Measurements from ENCODE around the gene ITPKA. TPM values are rescaled to one million over a fixed set of nuclear protein-coding genes. Genes with fewer than 3 reads are reported as not detected.

The ITPKA gene
- 0.57 and 0.81 TPM in 2 replicates for polyA plus RNA-seq (2013)

DNA sequence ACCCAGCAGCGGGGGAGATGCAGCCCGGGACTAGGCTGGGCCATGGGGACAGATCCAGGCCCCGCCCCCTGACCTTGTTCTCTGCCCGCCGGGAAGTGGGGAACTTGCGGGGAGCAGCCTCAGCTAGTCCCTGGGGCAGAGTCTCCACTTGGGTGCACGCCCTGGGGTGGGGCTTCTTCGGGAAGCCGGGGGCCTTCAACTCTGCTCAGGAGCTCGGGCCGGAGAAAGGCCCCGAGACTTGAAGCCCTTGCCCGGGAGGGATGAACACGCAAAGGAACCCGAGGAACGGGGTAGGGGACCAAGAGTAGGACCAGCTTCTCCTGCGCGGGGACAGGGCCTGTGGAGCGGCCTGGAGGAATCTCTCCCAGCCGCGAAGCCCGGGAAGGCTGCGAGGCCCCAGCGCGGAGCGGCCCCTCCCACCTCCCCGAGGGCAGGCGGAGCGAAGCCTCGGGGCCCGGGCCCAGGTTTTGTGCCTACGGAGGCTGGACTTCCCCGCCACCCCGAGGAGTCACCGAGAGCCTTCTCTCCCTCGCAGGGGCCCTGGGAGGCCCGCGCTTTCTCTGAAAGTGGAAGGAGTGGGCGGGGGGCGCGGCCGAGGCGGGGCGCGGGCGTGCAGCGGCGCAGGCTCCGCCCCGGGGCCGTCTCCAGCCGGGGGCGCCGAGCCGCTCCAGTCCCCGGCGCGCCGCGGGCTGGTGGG, at the start of gene ITPKA:
Gene ITPKA, plus strand, starts transcription at position 670 of the 697 bp plus-strand sequence. CDS start 54 bp downstream, outside the sequence.
- Histone ChIP-seq H3K36me3 (ENCODE audit: control insufficient read depth in 1 of 2, insufficient read depth in 2 of 2, low read length in 2 of 2) (no peaks in the 10 kb centered on the region), H2BK12ac (ENCODE audit: low read length) (no peak within 1 kb of the TSS), H3K79me1 (ENCODE audit: low read length) (no peaks in the 10 kb centered on the region), H3K27ac (ENCODE audit: low read depth, low read length) (no peak within 1 kb of the TSS), H3K9me3 (ENCODE audit: insufficient read depth, low read depth, low read length) (peaks cover 4% of the 10 kb centered on the region), H4K8ac (ENCODE audit: low read depth, low read length) (peak within 1 kb of the TSS; percentile 30), H3K14ac (ENCODE audit: low read length) (no peak within 1 kb of the TSS), H3K4ac (ENCODE audit: low read depth, low read length) (no peak within 1 kb of the TSS), H2BK120ac (ENCODE audit: insufficient read depth, low read length, poor library complexity) (no peak within 1 kb of the TSS), H3K9ac (ENCODE audit: low read length) (no peak within 1 kb of the TSS), H4K91ac (ENCODE audit: low read depth, low read length) (no peak within 1 kb of the TSS), H3K79me2 (ENCODE audit: control insufficient read depth, insufficient read depth, low read length, poor library complexity) (no peaks in the 10 kb centered on the region), H4K12ac (ENCODE audit: low read depth, low read length) (no peak within 1 kb of the TSS), H3K4me2 (ENCODE audit: low read length) (peak within 1 kb of the TSS; percentile 94), H2AFZ (ENCODE audit: insufficient read depth, low read length, poor library complexity) (peak within 1 kb of the TSS; percentile 56), H3K18ac (ENCODE audit: low read length) (no peak within 1 kb of the TSS), H3K4me1 (ENCODE audit: control insufficient read depth in 1 of 2, insufficient read depth in 2 of 2, low read length in 2 of 2) (peaks cover 13 to 36% of the 10 kb centered on the region in 2 experiments), H2AK5ac (ENCODE audit: low read length) (no peak within 1 kb of the TSS), H3K27me3 (ENCODE audit: insufficient read depth, low read length) (peaks cover 54% of the 10 kb centered on the region), H3K4me3 (ENCODE audit: low read depth, low read length) (peak within 1 kb of the TSS; percentile 45), H3K23ac (ENCODE audit: low read length) (no peak within 1 kb of the TSS), H2BK5ac (ENCODE audit: low read depth, low read length, poor library complexity) (no peak within 1 kb of the TSS)
- no CpG with 5 or more reads among the region's 60 CpGs for WGBS (ENCODE audit: extremely low coverage, insufficient coverage, insufficient read length)
- peak; percentile 29 to 65 for DNase-seq

DNA sequence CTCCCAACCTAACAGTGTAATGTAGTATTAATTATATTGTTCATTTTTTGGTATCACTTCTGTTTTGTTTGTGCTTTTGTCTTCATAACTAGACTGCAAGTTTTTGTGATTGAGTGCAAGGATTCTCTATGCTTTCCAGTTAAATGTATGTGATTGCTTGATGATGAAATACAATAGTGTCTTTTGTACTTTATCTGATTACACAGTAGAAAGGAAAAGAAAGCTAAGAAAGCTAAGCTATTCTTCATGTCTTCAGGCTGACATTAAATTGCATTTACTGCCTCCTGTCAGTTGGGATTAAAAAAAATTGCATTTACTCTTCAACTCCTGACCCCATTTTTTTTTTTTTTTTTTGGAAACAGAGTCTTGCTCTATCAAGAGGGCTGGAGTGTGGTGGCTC, 48.3 kb upstream of the ITPKA start:
- no peak overlapping the region for H3K4ac ChIP-seq (ENCODE audit: low read depth, low read length)
- no peak overlapping the region for H4K8ac ChIP-seq (ENCODE audit: low read depth, low read length)
- H3K4me1 ChIP-seq (ENCODE audit: control insufficient read depth in 1 of 2, insufficient read depth in 2 of 2, low read length in 2 of 2): no peaks in the 10 kb centered on the region
- no peak overlapping the region for H2AK5ac ChIP-seq (ENCODE audit: low read length)
- H3K36me3 ChIP-seq (ENCODE audit: control insufficient read depth in 1 of 2, insufficient read depth in 2 of 2, low read length in 2 of 2): peaks cover 6 to 11% of the 10 kb centered on the region in 2 experiments
- H3K9ac ChIP-seq (ENCODE audit: low read length): no peak overlapping the region
- H3K27me3 ChIP-seq (ENCODE audit: insufficient read depth, low read length): no peaks in the 10 kb centered on the region
- no peak overlapping the region for H2BK5ac ChIP-seq (ENCODE audit: low read depth, low read length, poor library complexity)
- H3K14ac ChIP-seq (ENCODE audit: low read length): no peak overlapping the region
- H2BK120ac ChIP-seq (ENCODE audit: insufficient read depth, low read length, poor library complexity): no peak overlapping the region
- DNase-seq: no peak
- no peak overlapping the region for H2BK12ac ChIP-seq (ENCODE audit: low read length)
- H2AFZ ChIP-seq (ENCODE audit: insufficient read depth, low read length, poor library complexity): no peak overlapping the region
- H3K9me3 ChIP-seq (ENCODE audit: insufficient read depth, low read depth, low read length): no peaks in the 10 kb centered on the region
- no peak overlapping the region for H3K27ac ChIP-seq (ENCODE audit: low read depth, low read length)
- H4K12ac ChIP-seq (ENCODE audit: low read depth, low read length): no peak overlapping the region
- H4K91ac ChIP-seq (ENCODE audit: low read depth, low read length): no peak overlapping the region
- H3K4me2 ChIP-seq (ENCODE audit: low read length): no peak overlapping the region
- no peak overlapping the region for H3K23ac ChIP-seq (ENCODE audit: low read length)
- H3K79me2 ChIP-seq (ENCODE audit: control insufficient read depth, insufficient read depth, low read length, poor library complexity): no peaks in the 10 kb centered on the region
- H3K4me3 ChIP-seq (ENCODE audit: low read depth, low read length): no peak overlapping the region
- H3K18ac ChIP-seq (ENCODE audit: low read length): no peak overlapping the region
- H3K79me1 ChIP-seq (ENCODE audit: low read length): no peaks in the 10 kb centered on the region

DNA sequence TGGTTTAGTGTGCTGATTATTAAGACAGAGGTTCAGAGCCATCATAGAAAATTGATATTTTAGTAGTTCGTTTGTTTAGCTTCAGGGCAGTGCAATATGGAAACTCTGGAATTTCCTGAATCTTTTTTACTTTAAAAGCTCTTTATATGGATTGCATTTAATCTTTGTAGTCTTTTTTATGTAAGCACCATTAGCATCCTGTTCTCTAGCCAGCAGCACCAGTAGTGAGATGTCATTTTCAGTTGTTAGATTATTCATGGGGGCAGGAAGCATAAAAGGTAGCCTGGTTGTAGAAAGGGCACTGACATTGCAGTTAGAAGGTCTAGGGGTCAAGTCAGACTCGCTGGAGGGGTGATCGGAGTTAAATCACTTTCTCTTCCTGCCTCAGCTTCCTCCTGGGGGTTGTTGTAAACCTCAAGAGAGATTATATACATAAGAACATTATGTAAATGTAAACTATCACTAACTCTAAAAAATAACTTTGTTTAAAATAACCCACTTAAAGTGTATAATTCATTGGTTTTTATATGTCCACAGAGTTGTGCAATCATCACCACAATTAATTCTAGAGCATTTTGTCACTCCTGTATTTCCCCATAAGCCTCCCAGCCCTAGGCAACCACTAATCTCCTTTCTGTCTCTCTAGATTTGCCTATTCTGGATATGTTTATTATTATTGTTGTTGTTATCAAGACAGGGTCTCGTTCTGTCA, 31.4 kb upstream of the ITPKA start:
- no peaks in the 10 kb centered on the region for H3K27me3 ChIP-seq (ENCODE audit: insufficient read depth, low read length)

DNA sequence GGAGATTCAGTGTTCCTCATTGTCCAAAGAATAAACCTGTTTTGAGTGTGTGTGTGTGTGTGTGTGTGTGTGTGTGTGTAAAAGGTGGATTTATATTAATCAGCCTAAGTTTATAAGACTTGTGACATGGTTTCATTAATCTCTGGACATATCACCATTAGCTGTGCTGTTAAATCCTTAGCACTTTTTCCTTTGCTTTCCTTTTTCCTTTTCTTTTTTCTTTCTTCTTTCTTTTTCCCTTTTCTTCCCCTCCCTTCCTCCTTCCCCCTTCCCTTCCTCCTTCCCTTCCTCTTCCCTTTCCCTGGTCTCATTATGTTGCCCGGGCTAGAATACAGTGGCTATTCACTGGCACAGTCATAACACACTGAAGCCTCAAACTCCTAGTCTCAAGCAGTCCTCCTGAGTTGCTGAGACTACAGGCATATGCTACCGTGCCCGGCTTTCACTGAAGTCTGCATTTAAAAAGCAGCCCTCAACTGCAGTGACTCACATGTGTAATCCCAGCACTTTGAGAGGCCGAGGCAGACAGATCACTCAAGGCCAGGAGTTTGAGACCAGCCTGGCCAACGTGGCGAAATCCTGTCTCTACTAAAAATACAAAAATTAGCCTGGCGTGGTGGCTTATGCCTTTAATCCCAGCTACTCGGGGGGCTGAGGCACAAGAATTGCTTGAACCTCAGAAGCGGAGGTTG, 28.6 kb upstream of the ITPKA start:
- Histone ChIP-seq H3K4me3 (ENCODE audit: low read depth, low read length) (no peak overlapping the region), H3K4me2 (ENCODE audit: low read length) (no peak overlapping the region)

More for the DNA sequence above, 31.4 kb upstream of the ITPKA start:
- H2AFZ ChIP-seq (ENCODE audit: insufficient read depth, low read length, poor library complexity): no peak overlapping the region
- no peak overlapping the region for H3K14ac ChIP-seq (ENCODE audit: low read length)
- H4K91ac ChIP-seq (ENCODE audit: low read depth, low read length): no peak overlapping the region
- H2BK5ac ChIP-seq (ENCODE audit: low read depth, low read length, poor library complexity): no peak overlapping the region
- no peak overlapping the region for H3K4me2 ChIP-seq (ENCODE audit: low read length)
- no peak overlapping the region for H4K8ac ChIP-seq (ENCODE audit: low read depth, low read length)
- H3K79me2 ChIP-seq (ENCODE audit: control insufficient read depth, insufficient read depth, low read length, poor library complexity): no peaks in the 10 kb centered on the region
- DNase-seq: no peak
- no peak overlapping the region for H3K4ac ChIP-seq (ENCODE audit: low read depth, low read length)
- no peak overlapping the region for H2BK12ac ChIP-seq (ENCODE audit: low read length)
- H3K18ac ChIP-seq (ENCODE audit: low read length): no peak overlapping the region
- H3K23ac ChIP-seq (ENCODE audit: low read length): no peak overlapping the region
- H3K9me3 ChIP-seq (ENCODE audit: insufficient read depth, low read depth, low read length): no peaks in the 10 kb centered on the region
- H3K79me1 ChIP-seq (ENCODE audit: low read length): no peaks in the 10 kb centered on the region
- H2BK120ac ChIP-seq (ENCODE audit: insufficient read depth, low read length, poor library complexity): no peak overlapping the region
- H3K9ac ChIP-seq (ENCODE audit: low read length): no peak overlapping the region
- no peak overlapping the region for H2AK5ac ChIP-seq (ENCODE audit: low read length)
- no peaks in the 10 kb centered on the region for H3K4me1 ChIP-seq (ENCODE audit: control insufficient read depth in 1 of 2, insufficient read depth in 2 of 2, low read length in 2 of 2)
- H3K27ac ChIP-seq (ENCODE audit: low read depth, low read length): no peak overlapping the region
- H3K4me3 ChIP-seq (ENCODE audit: low read depth, low read length): no peak overlapping the region
- no peak overlapping the region for H4K12ac ChIP-seq (ENCODE audit: low read depth, low read length)
- peaks cover 19 to 31% of the 10 kb centered on the region in 2 experiments for H3K36me3 ChIP-seq (ENCODE audit: control insufficient read depth in 1 of 2, insufficient read depth in 2 of 2, low read length in 2 of 2)
- no CpG with 5 or more reads among the region's 4 CpGs for WGBS (ENCODE audit: extremely low coverage, insufficient coverage, insufficient read length)

More for the DNA sequence above, 28.6 kb upstream of the ITPKA start:
- Histone ChIP-seq H2AK5ac (ENCODE audit: low read length) (no peak overlapping the region), H3K9ac (ENCODE audit: low read length) (no peak overlapping the region), H4K91ac (ENCODE audit: low read depth, low read length) (no peak overlapping the region), H3K27ac (ENCODE audit: low read depth, low read length) (no peak overlapping the region), H3K14ac (ENCODE audit: low read length) (no peak overlapping the region), H3K79me2 (ENCODE audit: control insufficient read depth, insufficient read depth, low read length, poor library complexity) (no peaks in the 10 kb centered on the region), H3K18ac (ENCODE audit: low read length) (no peak overlapping the region), H4K8ac (ENCODE audit: low read depth, low read length) (no peak overlapping the region), H3K36me3 (ENCODE audit: control insufficient read depth in 1 of 2, insufficient read depth in 2 of 2, low read length in 2 of 2) (peaks cover 23 to 27% of the 10 kb centered on the region in 2 experiments), H3K79me1 (ENCODE audit: low read length) (no peaks in the 10 kb centered on the region), H2BK120ac (ENCODE audit: insufficient read depth, low read length, poor library complexity) (no peak overlapping the region), H3K23ac (ENCODE audit: low read length) (no peak overlapping the region), H4K12ac (ENCODE audit: low read depth, low read length) (no peak overlapping the region), H2AFZ (ENCODE audit: insufficient read depth, low read length, poor library complexity) (no peak overlapping the region), H3K4ac (ENCODE audit: low read depth, low read length) (no peak overlapping the region), H3K27me3 (ENCODE audit: insufficient read depth, low read length) (no peaks in the 10 kb centered on the region), H2BK5ac (ENCODE audit: low read depth, low read length, poor library complexity) (no peak overlapping the region), H3K9me3 (ENCODE audit: insufficient read depth, low read depth, low read length) (no peaks in the 10 kb centered on the region), H2BK12ac (ENCODE audit: low read length) (no peak overlapping the region), H3K4me1 (ENCODE audit: control insufficient read depth in 1 of 2, insufficient read depth in 2 of 2, low read length in 2 of 2) (no peaks in the 10 kb centered on the region)
- WGBS (ENCODE audit: extremely low coverage, insufficient coverage, insufficient read length): no CpG with 5 or more reads among the region's 9 CpGs
- DNase-seq: no peak

Data from trophoblast cell (in vitro differentiated cells and primary cell).